AG09309 (cell line): ENCODE measurements around the gene PPIF.

ENCODE experiments used
- DNase-seq: peaks from one replicate; pipeline ENCODE4 v3.0.0-alpha.2; 2010; ENCODE audit warnings: low read depth
- H3K4me3 ChIP-seq: 2 replicates; pipeline ENCODE4 v1.5.1; 2011; ENCODE audit warnings: mild to moderate bottlenecking, low read depth, low read length, moderate library complexity; ENCODE audit not compliant: control insufficient read depth
- CTCF ChIP-seq: IDR thresholded peaks from 2 replicates; pipeline ENCODE4 v1.5.1; 2011; ENCODE audit warnings: mild to moderate bottlenecking, low read depth, low read length, inconsistent platforms; ENCODE audit not compliant: insufficient read depth, control insufficient read depth; ENCODE audit errors: missing control alignments

The PPIF gene

DNA sequence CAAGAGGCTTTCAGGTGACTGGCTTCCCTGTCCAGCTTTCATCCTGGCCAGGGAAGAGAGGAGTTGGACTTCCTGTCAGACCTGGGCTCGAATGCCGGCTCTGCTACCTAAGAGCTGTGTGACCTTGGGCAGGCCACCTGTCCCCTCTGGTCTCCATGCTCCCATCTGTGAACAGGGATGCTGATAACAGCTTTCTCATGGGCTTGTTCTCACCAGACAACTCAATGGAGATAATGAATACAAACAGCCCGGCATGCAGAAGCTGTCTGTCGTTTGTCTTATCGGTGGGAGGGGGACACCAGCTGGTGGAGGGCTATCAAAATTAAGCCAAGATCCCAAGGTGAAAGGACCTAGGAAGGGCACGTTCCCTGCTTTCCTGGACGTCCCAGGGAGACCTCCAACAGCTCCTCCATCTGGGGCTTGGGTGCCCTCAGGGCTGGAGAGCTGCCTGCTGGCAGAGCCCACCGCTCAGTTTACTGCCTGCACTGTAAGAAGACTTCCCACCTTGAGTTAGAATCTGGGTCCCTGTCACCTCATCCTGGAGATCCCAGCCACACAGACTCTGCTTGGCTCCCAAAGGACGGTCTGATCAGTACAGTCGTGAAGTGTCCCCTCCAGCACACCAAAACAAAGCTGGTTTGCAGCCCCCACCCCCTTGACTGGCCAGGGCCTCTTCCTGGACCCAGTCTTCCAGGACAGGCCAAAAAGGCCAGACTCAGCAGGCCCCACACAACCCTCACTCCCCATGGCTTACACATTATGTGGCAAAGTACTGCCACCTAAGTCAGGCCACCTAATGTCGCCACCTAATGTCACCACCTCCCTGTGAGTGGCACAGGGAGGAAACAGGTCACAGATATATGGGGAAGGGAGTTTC lies 40.9 kb downstream of the PPIF start:
- DNase-seq = no peak
- H3K4me3 ChIP-seq = no peak overlapping the region
- no peak for TF ChIP-seq CTCF

GRCh38 chr10:79390057-79390456 lies 42.8 kb downstream of the PPIF start:
- no peak for TF ChIP-seq CTCF

DNA sequence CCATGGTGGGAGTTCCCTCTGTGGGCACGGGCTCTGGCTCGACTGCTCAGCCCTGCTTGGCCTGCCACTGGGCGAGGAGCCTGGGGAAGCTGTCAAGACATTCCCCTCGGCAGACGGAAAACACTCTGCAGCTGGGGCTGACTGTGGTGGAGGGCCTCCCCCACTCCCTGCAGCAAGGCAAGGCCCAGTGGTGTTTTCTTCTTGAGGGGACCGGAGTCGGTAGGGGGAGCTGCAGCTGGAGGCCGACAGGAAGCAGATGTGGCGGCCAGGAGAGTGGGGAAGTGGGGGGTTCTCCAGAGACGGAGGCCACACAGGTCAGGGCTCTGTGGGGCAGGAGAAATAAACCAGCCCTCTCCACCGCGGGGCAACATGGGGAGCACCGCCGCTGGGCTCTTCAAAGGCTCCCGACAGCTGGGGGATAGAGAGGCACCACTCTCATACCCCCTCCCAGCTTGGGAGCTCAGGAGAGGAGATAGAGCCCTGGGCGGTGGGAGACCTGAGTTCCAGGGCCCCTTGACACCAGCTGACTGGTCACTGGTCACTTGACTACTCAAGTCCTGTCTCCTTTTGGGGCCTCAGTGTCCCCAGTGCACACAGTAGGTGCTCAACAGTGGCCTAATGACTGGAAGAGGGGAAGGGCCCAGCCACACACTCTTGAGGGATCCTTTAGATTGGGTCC lies 43.4 kb downstream of the PPIF start:
- no peak for DNase-seq
- no peak overlapping the region for H3K4me3 ChIP-seq
- TF ChIP-seq CTCF = no peak

More at GRCh38 chr10:79390057-79390456, 42.8 kb downstream of the PPIF start:
- no peak overlapping the region for H3K4me3 ChIP-seq
- DNase-seq = no peak

DNA sequence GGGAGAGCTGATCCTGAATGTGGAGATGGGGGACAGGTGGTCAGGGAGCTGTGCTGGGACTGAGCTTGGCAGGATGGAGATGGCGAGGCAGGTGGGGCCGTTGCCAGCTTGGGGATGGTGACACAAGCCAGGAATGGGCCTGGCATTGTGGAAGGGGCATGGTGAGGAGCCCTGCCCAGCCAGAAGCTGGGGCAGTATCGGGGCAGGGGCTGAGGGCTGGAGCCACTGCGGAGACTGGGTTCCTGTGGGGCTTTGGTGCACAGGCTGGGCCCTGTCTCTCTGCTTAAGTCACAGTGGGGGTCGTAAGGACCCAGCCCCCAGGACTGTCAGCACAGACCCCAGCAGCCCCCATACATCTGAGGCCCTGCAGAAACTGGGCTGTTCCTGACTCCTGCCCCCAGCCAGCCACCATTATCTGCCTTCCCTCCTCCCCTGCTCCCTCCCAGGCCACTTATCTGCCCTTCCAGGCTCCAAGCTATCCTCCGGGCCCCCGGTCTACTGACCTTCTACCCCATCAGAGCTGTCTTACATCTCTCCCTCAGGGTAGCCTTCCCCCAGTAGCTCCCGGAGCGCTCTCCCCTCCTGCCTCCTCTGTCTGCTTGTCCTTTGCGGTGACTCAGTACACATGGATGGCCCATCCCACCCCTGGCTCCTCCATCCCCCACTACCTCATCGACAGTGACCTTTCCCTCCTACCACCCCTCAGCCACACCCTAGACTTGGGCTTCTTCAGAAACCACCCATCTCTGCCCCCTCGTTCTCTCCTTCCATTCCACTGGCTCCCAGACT lies 44.2 kb downstream of the PPIF start:
- H3K4me3 ChIP-seq = no peak overlapping the region
- no peak for DNase-seq
- TF ChIP-seq CTCF = no peak

- TF ChIP-seq CTCF = no peak
These were observed 44.7 kb downstream of the PPIF start for GRCh38 chr10:79392020-79392398.

GRCh38 chr10:79392506-79393176 lies 45.4 kb downstream of the PPIF start:
- no peak overlapping the region for H3K4me3 ChIP-seq
- DNase-seq = no peak
- TF ChIP-seq CTCF = no peak

More at GRCh38 chr10:79392020-79392398, 44.7 kb downstream of the PPIF start:
- no peak for DNase-seq
- H3K4me3 ChIP-seq = no peak overlapping the region
